HepG2 (cell line): ENCODE results near the gene SLC22A4. TPM values are rescaled to one million over a fixed set of nuclear protein-coding genes. Genes with fewer than 3 reads are reported as not detected.

ENCODE experiments used
- ADNP ChIP-seq: sonication (generic); formaldehyde crosslinking; IDR thresholded peaks from 2 replicates; pipeline ENCODE4 v1.4.0; 2020; ENCODE audit warnings: missing genetic modification reagents
- BRD4 ChIP-seq: sonication (generic); formaldehyde crosslinking; IDR thresholded peaks from 2 replicates; pipeline ENCODE4 v1.4.0; 2020; ENCODE audit warnings: missing genetic modification reagents
- ELF3 ChIP-seq: IDR thresholded peaks from 2 replicates; pipeline ENCODE4 v1.6.1; 2016; ENCODE audit warnings: missing genetic modification reagents, missing compliant biosample characterization
- HNRNPUL1 ChIP-seq: fragments of 200-400 bp; formaldehyde crosslinking; IDR thresholded peaks from 2 replicates; pipeline ENCODE4 v1.6.1; 2017; ENCODE audit warnings: low read depth, mild to moderate bottlenecking, low read length, moderate library complexity
- KLF11 ChIP-seq: IDR thresholded peaks from 2 replicates; pipeline ENCODE4 v1.6.1; 2016; ENCODE audit warnings: missing compliant biosample characterization
- MZF1 ChIP-seq: sonication (generic); formaldehyde crosslinking; IDR thresholded peaks from 2 replicates; pipeline ENCODE4 v1.8.1; 2023; ENCODE audit warnings: mild to moderate bottlenecking, missing genetic modification reagents, borderline replicate concordance
- NR2F6 ChIP-seq, 2 experiments: IDR thresholded peaks; 2 replicates each; pipeline ENCODE4 v1.6.1; 2016; ENCODE audit warnings: antibody characterized with exemption in 1 of 2, mild to moderate bottlenecking in 1 of 2
- RXRA ChIP-seq: sonication (generic); formaldehyde crosslinking; IDR thresholded peaks from 2 replicates; pipeline ENCODE4 v1.5.1; 2020; ENCODE audit warnings: missing genetic modification reagents
- SATB2 ChIP-seq: sonication (generic); formaldehyde crosslinking; IDR thresholded peaks from 2 replicates; pipeline ENCODE4 v1.5.0; 2020; ENCODE audit warnings: missing genetic modification reagents
- SMARCE1 ChIP-seq: fragments of 450-650 bp; IDR thresholded peaks from 2 replicates; pipeline ENCODE4 v1.6.1; 2017; ENCODE audit warnings: borderline replicate concordance
- ZNF17 ChIP-seq: sonication (generic); formaldehyde crosslinking; IDR thresholded peaks from 2 replicates; pipeline ENCODE4 v1.5.0; 2020; ENCODE audit warnings: mild to moderate bottlenecking, missing genetic modification reagents
- ZNF251 ChIP-seq: sonication (generic); formaldehyde crosslinking; IDR thresholded peaks from 2 replicates; pipeline ENCODE4 v1.9.0; 2021; ENCODE audit warnings: mild to moderate bottlenecking, missing genetic modification reagents
- ZNF331 ChIP-seq: sonication (generic); formaldehyde crosslinking; IDR thresholded peaks from 2 replicates; pipeline ENCODE4 v1.4.0; 2020; ENCODE audit warnings: missing genetic modification reagents
- polyA plus RNA-seq, 8 experiments: library from polyadenylated mRNA; depleted of rRNA in 3 of 8; stranded (reverse) in 7 of 8; unstranded in 1 of 8; fragments of >200 nt; fragmentation: Illumina TruSeq in 4 of 8; extraction: Trizol in 4 of 8; gene quantifications; 2 replicates each; pipeline versions ENCODE4 v1.2.1 to v1.2.3, GENCODE V29; 2011 to 2016; ENCODE audit warnings: low read depth in 4 of 8, missing spikeins in 1 of 8, mixed read lengths in 1 of 8; ENCODE audit not compliant: insufficient read depth in 1 of 8
- total RNA-seq, 5 experiments: library from RNA; depleted of rRNA; stranded (reverse); fragments of >200 nt; fragmentation: Illumina TruSeq; extraction: Trizol; gene quantifications; 2 replicates each; pipeline ENCODE4 v1.2.3, GENCODE V29; 2016; ENCODE audit warnings: low read depth in 1 of 5
- TF ChIP-seq, protein P1 (sequence below): sonication (generic); formaldehyde crosslinking; IDR thresholded peaks from 2 replicates; pipeline ENCODE4 v1.8.1; 2023; ENCODE audit warnings: mild to moderate bottlenecking, missing genetic modification reagents
- TF ChIP-seq, protein P2 (sequence below), 2 experiments: fragments of 450-650 bp in 1 of 2; sonication (generic) in 1 of 2; formaldehyde crosslinking; IDR thresholded peaks; 2 replicates each; pipeline versions ENCODE4 v1.5.0 to v1.8.0; 2020 to 2022; ENCODE audit warnings: mild to moderate bottlenecking in 1 of 2, missing genetic modification reagents in 1 of 2
- TF ChIP-seq, protein P3 (sequence below): sonication (generic); formaldehyde crosslinking; IDR thresholded peaks from 2 replicates; pipeline ENCODE4 v1.4.0; 2020; ENCODE audit warnings: missing genetic modification reagents, borderline replicate concordance
- TF ChIP-seq, protein P4 (sequence below), 2 experiments: sonication (generic) in 1 of 2; formaldehyde crosslinking in 1 of 2; IDR thresholded peaks; 2 replicates each; pipeline versions ENCODE4 v1.4.0 to v1.6.1; 2016 to 2020; ENCODE audit warnings: borderline replicate concordance in 1 of 2, low read depth in 1 of 2, mild to moderate bottlenecking in 1 of 2, missing genetic modification reagents in 1 of 2
- TF ChIP-seq, protein P5 (sequence below): sonication (generic); formaldehyde crosslinking; IDR thresholded peaks from 2 replicates; pipeline ENCODE4 v1.4.0; 2020; ENCODE audit warnings: missing genetic modification reagents

Gene SLC22A4
- total and polyA plus RNA-seq, 2 of the 13 experiments (the other 11 are each of a cell fraction or from before 2014, with no cell fraction given), result 0.33 to 0.62 TPM

DNA sequence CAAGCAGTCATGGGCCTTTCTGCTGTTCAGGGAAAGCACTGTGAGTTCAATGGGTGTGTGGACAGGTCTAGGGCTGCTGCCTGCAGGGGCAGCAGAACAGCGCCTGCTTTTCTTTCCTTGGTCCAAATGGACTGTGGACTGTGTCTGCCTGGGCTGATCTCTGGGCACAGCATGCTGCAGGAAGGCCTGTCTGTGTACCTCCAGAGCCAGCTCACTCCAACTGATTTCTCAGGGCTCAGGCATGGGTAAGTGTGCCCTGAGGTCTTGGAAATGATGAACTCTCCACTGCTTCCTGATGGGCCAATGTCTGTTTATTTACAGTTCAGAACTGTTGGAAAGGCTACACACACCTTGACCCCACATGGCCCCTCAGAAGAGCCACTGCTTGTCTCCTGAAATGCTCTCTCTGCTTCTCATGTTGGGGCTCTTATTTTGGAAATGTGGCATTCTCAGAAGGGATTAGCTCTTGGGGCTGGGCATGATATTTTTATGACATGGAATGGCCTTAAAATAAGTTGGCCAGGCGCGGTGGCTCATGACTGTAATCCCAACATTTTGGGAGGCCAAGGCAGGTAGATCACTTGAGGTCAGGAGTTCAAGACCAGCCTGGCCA lies 27.0 kb downstream of the SLC22A4 start (continued):
- TF ChIP-seq HNRNPUL1 (no peak), MZF1 (CRISPR knock-in tag) (no peak), KLF11 (no peak), SATB2 (CRISPR knock-in tag) (no peak), SMARCE1 (no peak), ZNF251 (no peak), RXRA (peak; percentile 62; the same call in 1 of the 2 replicates), ZNF331 (CRISPR knock-in tag) (peak; percentile 34; the same call in 1 of the 2 replicates), ELF3 (CRISPR knock-in tag) (0 out of 2 replicates have a peak, but pooled peaks have one; percentile 35), ADNP (CRISPR knock-in tag) (no peak), ZNF17 (no peak), NR2F6 (IDR thresholded peaks at IDR 0.05) (0 out of 2 replicates have a peak, but pooled peaks have one; percentile 15), NR2F6 (CRISPR knock-in tag; IDR thresholded peaks at IDR 0.05) (0 out of 2 replicates have a peak, but pooled peaks have one; percentile 10), BRD4 (no peak)
- TF ChIP-seq, protein P1, sequence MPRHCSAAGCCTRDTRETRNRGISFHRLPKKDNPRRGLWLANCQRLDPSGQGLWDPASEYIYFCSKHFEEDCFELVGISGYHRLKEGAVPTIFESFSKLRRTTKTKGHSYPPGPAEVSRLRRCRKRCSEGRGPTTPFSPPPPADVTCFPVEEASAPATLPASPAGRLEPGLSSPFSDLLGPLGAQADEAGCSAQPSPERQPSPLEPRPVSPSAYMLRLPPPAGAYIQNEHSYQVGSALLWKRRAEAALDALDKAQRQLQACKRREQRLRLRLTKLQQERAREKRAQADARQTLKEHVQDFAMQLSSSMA (CRISPR knock-in tag), result no peak
- TF ChIP-seq, protein P2, sequence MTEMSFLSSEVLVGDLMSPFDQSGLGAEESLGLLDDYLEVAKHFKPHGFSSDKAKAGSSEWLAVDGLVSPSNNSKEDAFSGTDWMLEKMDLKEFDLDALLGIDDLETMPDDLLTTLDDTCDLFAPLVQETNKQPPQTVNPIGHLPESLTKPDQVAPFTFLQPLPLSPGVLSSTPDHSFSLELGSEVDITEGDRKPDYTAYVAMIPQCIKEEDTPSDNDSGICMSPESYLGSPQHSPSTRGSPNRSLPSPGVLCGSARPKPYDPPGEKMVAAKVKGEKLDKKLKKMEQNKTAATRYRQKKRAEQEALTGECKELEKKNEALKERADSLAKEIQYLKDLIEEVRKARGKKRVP (CRISPR knock-in tag; IDR thresholded peaks at IDR 0.05), result no peak
- TF ChIP-seq, protein P3, sequence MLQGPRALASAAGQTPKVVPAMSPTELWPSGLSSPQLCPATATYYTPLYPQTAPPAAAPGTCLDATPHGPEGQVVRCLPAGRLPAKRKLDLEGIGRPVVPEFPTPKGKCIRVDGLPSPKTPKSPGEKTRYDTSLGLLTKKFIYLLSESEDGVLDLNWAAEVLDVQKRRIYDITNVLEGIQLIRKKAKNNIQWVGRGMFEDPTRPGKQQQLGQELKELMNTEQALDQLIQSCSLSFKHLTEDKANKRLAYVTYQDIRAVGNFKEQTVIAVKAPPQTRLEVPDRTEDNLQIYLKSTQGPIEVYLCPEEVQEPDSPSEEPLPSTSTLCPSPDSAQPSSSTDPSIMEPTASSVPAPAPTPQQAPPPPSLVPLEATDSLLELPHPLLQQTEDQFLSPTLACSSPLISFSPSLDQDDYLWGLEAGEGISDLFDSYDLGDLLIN (CRISPR knock-in tag), result no peak
- TF ChIP-seq, protein P4, sequence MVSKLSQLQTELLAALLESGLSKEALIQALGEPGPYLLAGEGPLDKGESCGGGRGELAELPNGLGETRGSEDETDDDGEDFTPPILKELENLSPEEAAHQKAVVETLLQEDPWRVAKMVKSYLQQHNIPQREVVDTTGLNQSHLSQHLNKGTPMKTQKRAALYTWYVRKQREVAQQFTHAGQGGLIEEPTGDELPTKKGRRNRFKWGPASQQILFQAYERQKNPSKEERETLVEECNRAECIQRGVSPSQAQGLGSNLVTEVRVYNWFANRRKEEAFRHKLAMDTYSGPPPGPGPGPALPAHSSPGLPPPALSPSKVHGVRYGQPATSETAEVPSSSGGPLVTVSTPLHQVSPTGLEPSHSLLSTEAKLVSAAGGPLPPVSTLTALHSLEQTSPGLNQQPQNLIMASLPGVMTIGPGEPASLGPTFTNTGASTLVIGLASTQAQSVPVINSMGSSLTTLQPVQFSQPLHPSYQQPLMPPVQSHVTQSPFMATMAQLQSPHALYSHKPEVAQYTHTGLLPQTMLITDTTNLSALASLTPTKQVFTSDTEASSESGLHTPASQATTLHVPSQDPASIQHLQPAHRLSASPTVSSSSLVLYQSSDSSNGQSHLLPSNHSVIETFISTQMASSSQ (IDR thresholded peaks at IDR 0.05; ENCODE audit: low read depth), result no peak
- TF ChIP-seq, protein P4 (CRISPR knock-in tag; IDR thresholded peaks at IDR 0.05; ENCODE audit: borderline replicate concordance), result peak; percentile 17; the same call in 1 of the 2 replicates
- TF ChIP-seq, protein P5, sequence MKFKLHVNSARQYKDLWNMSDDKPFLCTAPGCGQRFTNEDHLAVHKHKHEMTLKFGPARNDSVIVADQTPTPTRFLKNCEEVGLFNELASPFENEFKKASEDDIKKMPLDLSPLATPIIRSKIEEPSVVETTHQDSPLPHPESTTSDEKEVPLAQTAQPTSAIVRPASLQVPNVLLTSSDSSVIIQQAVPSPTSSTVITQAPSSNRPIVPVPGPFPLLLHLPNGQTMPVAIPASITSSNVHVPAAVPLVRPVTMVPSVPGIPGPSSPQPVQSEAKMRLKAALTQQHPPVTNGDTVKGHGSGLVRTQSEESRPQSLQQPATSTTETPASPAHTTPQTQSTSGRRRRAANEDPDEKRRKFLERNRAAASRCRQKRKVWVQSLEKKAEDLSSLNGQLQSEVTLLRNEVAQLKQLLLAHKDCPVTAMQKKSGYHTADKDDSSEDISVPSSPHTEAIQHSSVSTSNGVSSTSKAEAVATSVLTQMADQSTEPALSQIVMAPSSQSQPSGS (CRISPR knock-in tag), result no peak
